ENCODE measurements around the gene THNSL1. TPM values are rescaled to one million over a fixed set of nuclear protein-coding genes. Genes with fewer than 3 reads are reported as not detected.
"Not testable (repeated sequence)": the region's sequence is repeated elsewhere in the genome, so short reads cannot be mapped to it uniquely, and the experiment has no call there.

The THNSL1 gene, protein sequence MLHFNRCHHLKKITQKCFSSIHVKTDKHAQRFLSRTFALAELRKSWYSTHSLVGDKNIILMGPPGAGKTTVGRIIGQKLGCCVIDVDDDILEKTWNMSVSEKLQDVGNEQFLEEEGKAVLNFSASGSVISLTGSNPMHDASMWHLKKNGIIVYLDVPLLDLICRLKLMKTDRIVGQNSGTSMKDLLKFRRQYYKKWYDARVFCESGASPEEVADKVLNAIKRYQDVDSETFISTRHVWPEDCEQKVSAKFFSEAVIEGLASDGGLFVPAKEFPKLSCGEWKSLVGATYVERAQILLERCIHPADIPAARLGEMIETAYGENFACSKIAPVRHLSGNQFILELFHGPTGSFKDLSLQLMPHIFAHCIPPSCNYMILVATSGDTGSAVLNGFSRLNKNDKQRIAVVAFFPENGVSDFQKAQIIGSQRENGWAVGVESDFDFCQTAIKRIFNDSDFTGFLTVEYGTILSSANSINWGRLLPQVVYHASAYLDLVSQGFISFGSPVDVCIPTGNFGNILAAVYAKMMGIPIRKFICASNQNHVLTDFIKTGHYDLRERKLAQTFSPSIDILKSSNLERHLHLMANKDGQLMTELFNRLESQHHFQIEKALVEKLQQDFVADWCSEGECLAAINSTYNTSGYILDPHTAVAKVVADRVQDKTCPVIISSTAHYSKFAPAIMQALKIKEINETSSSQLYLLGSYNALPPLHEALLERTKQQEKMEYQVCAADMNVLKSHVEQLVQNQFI
- 1.5 and 3.6 TPM in 2 replicates for total RNA-seq

DNA sequence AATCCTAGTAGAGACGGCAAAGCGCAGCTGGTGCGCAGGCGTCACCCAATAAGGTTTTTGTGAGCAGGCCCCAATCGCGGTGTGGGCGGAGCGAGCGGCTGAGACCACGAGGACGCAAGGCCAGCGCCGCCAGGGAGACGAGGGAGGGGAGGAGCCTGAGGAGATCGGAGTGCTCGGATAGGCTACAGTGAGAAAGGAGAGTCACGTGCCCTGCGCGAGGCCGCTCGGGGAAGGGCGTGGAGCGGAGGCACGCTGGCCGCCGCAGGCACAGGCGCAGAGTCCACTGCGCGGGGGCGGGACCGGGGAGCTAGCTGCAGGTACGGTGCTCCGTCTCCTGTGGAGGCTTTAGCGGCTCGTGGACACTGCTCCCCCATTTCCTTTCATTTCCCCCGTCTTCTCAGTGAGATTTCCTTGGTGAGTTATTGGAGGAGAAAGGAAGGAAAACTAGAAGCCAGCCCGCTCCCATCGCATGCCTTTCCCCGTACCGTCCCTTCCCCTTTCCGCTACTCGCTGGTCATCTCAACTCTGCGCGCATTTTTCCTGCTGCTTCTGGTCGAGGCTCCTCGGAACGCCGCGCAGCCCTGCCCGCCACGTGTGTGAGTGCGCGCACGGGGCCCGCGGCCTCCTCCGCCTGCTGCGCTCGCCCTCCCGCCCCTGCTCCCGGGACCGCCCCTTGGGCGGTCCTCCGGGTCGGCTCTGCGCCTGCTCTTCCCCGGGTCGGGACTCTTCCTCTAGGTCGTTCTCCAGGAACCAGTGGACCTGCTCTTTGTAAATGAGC is at the start of gene THNSL1:
TSS of gene THNSL1 (plus strand) at position 237 of the 778 bp plus-strand sequence. CDS start 6,612 bp downstream, outside the sequence.
- DNase-seq (ENCODE audit: low read depth in 2 of 2): peak; percentile 99

- no peak for DNase-seq (ENCODE audit: low read depth in 2 of 2)
Observed at GRCh38 chr10:24966962-24967481, 49.4 kb upstream of the THNSL1 start.

DNA sequence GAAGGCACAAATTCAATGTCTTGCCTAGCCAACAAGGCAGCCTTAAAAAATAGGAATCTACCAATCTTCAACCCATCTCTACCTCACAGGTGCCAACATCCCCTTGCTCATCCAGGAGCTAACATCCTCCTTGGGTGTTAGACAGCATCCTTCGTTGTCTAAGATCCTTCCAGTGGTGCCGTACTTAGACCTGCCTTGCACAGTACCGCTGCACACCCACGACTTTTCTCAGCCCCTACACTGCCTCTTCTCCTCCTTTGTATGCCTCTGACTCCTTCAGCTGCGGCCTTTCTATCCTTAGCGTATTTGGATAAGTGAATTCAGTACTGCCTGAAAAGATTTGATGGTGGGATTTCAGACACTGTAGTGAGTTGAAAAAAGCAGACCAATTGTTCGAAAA is 48.1 kb upstream of the THNSL1 start:
- DNase-seq (ENCODE audit: low read depth in 2 of 2): no peak

DNA sequence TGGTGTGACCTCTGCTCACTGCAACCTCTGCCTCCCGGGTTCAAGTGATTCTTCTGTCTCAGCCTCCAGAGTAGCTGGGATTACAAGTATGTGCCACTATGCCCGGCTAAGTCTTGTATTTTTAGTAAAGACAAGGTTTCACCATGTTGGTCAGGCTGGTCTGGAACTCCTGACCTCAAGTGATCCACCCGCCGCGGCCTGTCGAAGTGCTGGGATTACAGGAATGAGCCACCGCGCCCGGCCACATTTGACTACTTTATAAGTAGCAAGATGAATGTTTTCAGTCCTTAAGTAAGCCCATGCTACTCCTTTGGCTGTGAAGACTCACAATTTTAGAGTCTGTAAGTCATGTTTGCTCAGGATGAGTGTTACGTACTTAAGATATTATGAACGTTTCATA is 47.5 kb upstream of the THNSL1 start:
- not testable (repeated sequence) for DNase-seq (ENCODE audit: low read depth in 2 of 2)

- DNase-seq (ENCODE audit: low read depth in 2 of 2): no peak
Observed at GRCh38 chr10:24969841-24970281, 46.6 kb upstream of the THNSL1 start.

DNA sequence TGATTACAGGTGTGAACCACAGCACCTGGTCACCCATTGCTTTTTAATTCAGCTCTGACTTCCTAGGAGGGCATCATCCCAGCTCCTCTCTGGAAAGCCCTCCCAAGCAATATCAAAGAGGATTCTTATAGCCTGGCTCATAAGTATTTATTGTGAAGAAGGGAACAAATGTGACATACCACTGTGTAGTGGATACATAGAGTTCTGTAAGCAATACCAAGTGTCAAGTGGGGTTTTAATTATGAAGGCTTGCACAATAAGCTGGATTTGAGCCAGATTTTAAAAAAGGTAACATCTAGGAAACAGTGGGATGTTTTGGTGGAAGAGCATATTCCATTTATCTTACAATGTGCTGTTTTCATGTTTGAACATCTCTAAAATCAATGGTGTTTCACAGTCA is 45.0 kb upstream of the THNSL1 start:
- peak in 1 of 2 donors; percentile 37 for DNase-seq (ENCODE audit: low read depth in 2 of 2)

GRCh38 chr10:24973163-24973562 is 43.2 kb upstream of the THNSL1 start:
- no peak for DNase-seq (ENCODE audit: low read depth in 2 of 2)

GRCh38 chr10:24974976-24975375 is 41.4 kb upstream of the THNSL1 start:
- no peak for DNase-seq (ENCODE audit: low read depth in 2 of 2)

GRCh38 chr10:24979685-24980084 is 36.7 kb upstream of the THNSL1 start:
- DNase-seq (ENCODE audit: low read depth in 2 of 2): no peak

DNA sequence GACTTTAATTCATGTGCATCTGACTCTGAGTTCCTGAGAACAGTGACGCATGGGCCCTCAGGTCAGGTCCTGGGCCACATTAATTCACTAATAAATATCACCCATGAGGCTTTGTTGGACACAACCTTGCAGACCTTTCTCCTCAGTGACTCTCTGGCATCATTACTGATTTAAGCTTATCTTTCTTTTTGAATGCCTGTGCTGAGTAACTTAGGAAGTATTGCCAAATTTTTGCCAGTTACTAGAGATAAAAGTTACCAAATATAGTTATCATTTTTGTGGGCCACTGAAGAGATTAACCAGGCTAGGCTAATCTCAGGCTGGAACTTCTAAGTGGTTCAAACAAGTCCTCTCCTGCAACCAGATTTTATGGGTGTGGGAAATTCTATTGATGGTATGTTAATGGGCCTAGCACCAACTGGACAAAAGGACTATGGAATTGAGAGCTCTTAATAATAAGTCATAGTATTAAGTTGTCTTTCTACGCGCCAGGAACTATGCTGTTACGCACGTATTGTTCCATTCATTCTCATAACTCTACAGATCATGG is 35.2 kb upstream of the THNSL1 start:
- DNase-seq (ENCODE audit: low read depth in 2 of 2): no peak

DNA sequence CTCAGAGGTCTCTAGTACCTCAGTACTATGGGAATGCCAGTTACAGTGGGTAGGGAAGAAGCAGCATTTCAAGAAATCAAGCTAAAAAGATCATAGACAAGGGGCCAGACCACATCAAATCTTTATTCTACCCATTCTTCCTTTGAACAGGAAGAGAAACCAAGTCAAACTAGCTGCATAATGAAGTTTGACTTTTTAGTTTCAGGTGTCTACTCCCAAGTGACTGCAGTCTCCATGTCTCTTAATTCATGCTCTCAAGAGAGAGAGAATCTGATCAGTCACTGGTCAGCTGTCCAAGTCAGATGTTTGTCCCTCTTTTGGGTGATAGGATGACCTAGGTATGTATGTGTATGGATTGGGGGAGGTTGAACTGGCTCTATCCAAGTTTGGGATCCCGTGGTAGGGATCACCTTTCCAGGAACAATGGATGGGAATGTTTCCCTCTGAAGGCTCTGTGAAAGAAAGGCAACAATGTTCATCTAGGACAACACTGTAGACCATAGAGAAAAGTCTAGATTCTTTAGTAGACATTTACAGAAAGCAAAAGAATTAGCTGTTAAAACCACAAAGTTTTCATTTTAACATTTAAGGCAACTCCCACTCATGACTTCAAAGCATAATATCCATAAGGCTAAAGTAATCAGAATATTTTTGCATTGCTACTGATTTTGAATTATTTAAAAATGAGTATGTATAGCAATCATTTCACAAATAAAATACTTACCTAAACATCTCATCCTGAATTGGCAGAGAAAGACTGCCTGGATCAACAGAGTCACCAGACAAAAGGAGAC is 33.9 kb upstream of the THNSL1 start:
- DNase-seq (ENCODE audit: low read depth in 2 of 2): no peak

- no peak for DNase-seq (ENCODE audit: low read depth in 2 of 2)
Observed at GRCh38 chr10:24983130-24983529, 33.3 kb upstream of the THNSL1 start.

- no peak for DNase-seq (ENCODE audit: low read depth in 2 of 2)
Observed at GRCh38 chr10:24983946-24984345, 32.5 kb upstream of the THNSL1 start.

DNA sequence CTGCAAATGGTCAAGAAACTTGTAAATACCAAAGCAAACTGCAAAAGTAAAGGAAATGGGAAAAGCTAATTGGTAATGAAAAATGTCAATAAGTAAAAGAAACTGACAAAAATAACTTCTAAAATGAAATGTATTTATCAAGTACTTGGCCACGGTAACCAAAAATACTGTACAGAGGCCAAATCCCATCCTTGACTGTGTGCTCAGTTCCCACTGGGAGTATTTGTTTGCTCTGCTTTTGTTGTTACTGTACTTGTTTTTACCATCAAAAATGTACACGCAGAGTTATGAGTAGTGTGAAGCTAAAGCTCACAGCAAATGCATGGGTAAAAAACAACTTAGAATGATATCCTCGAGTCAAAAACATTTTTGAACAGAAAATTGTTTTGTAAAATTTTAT is 31.5 kb upstream of the THNSL1 start:
- DNase-seq (ENCODE audit: low read depth in 2 of 2): no peak

GRCh38 chr10:24988831-24989640 is 27.4 kb upstream of the THNSL1 start:
- peak; percentile 7 to 45 for DNase-seq (ENCODE audit: low read depth in 2 of 2)

DNA sequence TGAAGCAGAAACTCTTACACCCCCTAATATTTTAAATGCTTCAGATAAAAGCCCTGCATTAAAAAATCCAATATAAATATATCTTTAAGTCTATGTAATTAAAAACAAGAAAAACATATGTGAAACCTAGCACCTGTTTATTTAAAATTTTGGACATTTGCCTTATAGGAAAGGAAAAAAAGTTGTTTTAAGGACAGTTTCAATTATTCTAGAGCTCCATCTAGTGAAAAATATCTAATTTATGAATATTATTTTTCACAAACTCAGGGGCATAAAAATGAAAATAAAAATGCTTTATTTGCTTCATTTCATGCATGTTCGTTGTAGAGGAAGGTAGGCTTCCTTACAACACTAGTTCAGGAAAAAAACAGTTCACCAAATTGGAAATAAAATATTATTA is 26.5 kb upstream of the THNSL1 start:
- peak in 1 of 2 donors; percentile 26 for DNase-seq (ENCODE audit: low read depth in 2 of 2)

GRCh38 chr10:24991298-24991697 is 25.1 kb upstream of the THNSL1 start:
- DNase-seq (ENCODE audit: low read depth in 2 of 2): no peak

DNA sequence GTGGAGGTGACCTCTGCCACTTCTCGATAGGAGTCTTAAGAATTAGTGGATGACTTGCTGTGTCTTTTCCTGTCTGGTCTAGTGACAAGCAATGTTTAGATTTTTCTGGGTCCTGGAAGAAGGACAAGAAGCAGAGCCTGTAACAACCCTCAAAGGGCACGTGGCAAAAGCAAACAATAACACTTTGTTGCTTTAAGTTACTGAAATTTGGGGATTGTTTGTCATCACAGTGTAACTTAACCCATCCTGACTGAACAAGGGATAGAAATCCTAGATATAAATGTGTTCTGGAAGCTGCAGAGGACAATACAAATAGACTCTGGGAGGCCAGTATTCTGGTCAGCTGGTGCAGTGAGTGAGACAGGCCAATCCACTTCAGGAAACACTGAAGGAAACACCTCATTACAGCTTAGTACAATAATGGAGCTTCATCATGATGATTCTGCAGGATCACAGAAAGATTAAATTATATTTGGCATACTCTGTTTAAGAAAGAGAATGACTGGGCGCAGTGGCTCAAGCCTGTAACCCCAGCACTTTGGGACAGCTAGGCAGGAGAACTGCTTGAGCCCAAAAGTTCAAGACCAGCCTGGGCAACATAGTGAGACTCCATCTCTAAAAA is 23.8 kb upstream of the THNSL1 start:
- peak in 1 of 2 donors; percentile 57 for DNase-seq (ENCODE audit: low read depth in 2 of 2)
